ENCODE data around the gene UBN1.

UBN1 gene

GRCh38 chr16:4860727-4861342, 13.6 kb downstream of the UBN1 start:
- no peak for DNase-seq (ENCODE audit: low read depth, low spot score)
- no peaks in the 10 kb centered on the region for H3K9me3 ChIP-seq (ENCODE audit: low read depth, low read length)
- H3K36me3 ChIP-seq (ENCODE audit: insufficient read depth, low read length): peaks cover 69% of the 10 kb centered on the region
- TF ChIP-seq POLR2AphosphoS5 (IDR thresholded peaks at IDR 0.05; ENCODE audit: borderline replicate concordance, low read depth, low read length) (no peak), FOXP2 (optimal IDR thresholded peaks at IDR 0.05; ENCODE audit: control extremely low read depth, extremely low read length, insufficient read depth) (no peak), EZH2 (IDR thresholded peaks at IDR 0.05) (no peak)
- no peak overlapping the region for H3K9ac ChIP-seq (ENCODE audit: insufficient read length)
- no peak overlapping the region for H3K4me3 ChIP-seq
- no peak overlapping the region for H3K27ac ChIP-seq

GRCh38 chr16:4862639-4863038, 15.4 kb downstream of the UBN1 start:
- Histone ChIP-seq H3K9ac (ENCODE audit: insufficient read length) (no peak overlapping the region), H3K27ac (no peak overlapping the region), H3K4me3 (no peak overlapping the region), H3K36me3 (ENCODE audit: insufficient read depth, low read length) (peaks cover 57% of the 10 kb centered on the region), H3K9me3 (ENCODE audit: low read depth, low read length) (no peaks in the 10 kb centered on the region)
- no peak for DNase-seq (ENCODE audit: low read depth, low spot score)
- no peak for TF ChIP-seq POLR2AphosphoS5 (IDR thresholded peaks at IDR 0.05; ENCODE audit: borderline replicate concordance, low read depth, low read length)
- no peak for TF ChIP-seq EZH2 (IDR thresholded peaks at IDR 0.05)
- no peak for TF ChIP-seq FOXP2 (optimal IDR thresholded peaks at IDR 0.05; ENCODE audit: control extremely low read depth, extremely low read length, insufficient read depth)

- Histone ChIP-seq H3K27ac (no peak overlapping the region), H3K9ac (ENCODE audit: insufficient read length) (no peak overlapping the region), H3K4me3 (no peak overlapping the region), H3K9me3 (ENCODE audit: low read depth, low read length) (no peaks in the 10 kb centered on the region), H3K36me3 (ENCODE audit: insufficient read depth, low read length) (peaks cover 48% of the 10 kb centered on the region; the same call in 1 of the 2 replicates)
- no peak for DNase-seq (ENCODE audit: low read depth, low spot score)
- TF ChIP-seq FOXP2 (optimal IDR thresholded peaks at IDR 0.05; ENCODE audit: control extremely low read depth, extremely low read length, insufficient read depth): no peak
- TF ChIP-seq POLR2AphosphoS5 (IDR thresholded peaks at IDR 0.05; ENCODE audit: borderline replicate concordance, low read depth, low read length): no peak
- TF ChIP-seq EZH2 (IDR thresholded peaks at IDR 0.05): no peak
These were observed 17.4 kb downstream of the UBN1 start for GRCh38 chr16:4864728-4865127.

GRCh38 chr16:4865231-4865860, 18.1 kb downstream of the UBN1 start:
- no peak for DNase-seq (ENCODE audit: low read depth, low spot score)
- TF ChIP-seq EZH2 (IDR thresholded peaks at IDR 0.05) (no peak), POLR2AphosphoS5 (IDR thresholded peaks at IDR 0.05; ENCODE audit: borderline replicate concordance, low read depth, low read length) (no peak), FOXP2 (optimal IDR thresholded peaks at IDR 0.05; ENCODE audit: control extremely low read depth, extremely low read length, insufficient read depth) (no peak)
- Histone ChIP-seq H3K9ac (ENCODE audit: insufficient read length) (no peak overlapping the region), H3K9me3 (ENCODE audit: low read depth, low read length) (no peaks in the 10 kb centered on the region), H3K36me3 (ENCODE audit: insufficient read depth, low read length) (peaks cover 48% of the 10 kb centered on the region; the same call in 1 of the 2 replicates), H3K4me3 (no peak overlapping the region), H3K27ac (no peak overlapping the region)

- H3K36me3 ChIP-seq (ENCODE audit: insufficient read depth, low read length): peaks cover 46% of the 10 kb centered on the region; the same call in 1 of the 2 replicates
These were observed 19.3 kb downstream of the UBN1 start for GRCh38 chr16:4866586-4866985.

GRCh38 chr16:4868026-4868425, 20.7 kb downstream of the UBN1 start:
- H3K9ac ChIP-seq (ENCODE audit: insufficient read length): no peak overlapping the region
- TF ChIP-seq POLR2AphosphoS5 (IDR thresholded peaks at IDR 0.05; ENCODE audit: borderline replicate concordance, low read depth, low read length) (no peak), EZH2 (IDR thresholded peaks at IDR 0.05) (no peak), FOXP2 (optimal IDR thresholded peaks at IDR 0.05; ENCODE audit: control extremely low read depth, extremely low read length, insufficient read depth) (no peak)
- no peak overlapping the region for H3K4me3 ChIP-seq
- H3K27ac ChIP-seq: no peak overlapping the region
- H3K9me3 ChIP-seq (ENCODE audit: low read depth, low read length): no peaks in the 10 kb centered on the region
- DNase-seq (ENCODE audit: low read depth, low spot score): no peak
- peaks cover 46% of the 10 kb centered on the region for H3K36me3 ChIP-seq (ENCODE audit: insufficient read depth, low read length)

More at GRCh38 chr16:4866586-4866985, 19.3 kb downstream of the UBN1 start:
- no peak for TF ChIP-seq FOXP2 (optimal IDR thresholded peaks at IDR 0.05; ENCODE audit: control extremely low read depth, extremely low read length, insufficient read depth)
- no peak for TF ChIP-seq EZH2 (IDR thresholded peaks at IDR 0.05)
- TF ChIP-seq POLR2AphosphoS5 (IDR thresholded peaks at IDR 0.05; ENCODE audit: borderline replicate concordance, low read depth, low read length): no peak
- no peak overlapping the region for H3K27ac ChIP-seq
- no peak for DNase-seq (ENCODE audit: low read depth, low spot score)
- H3K9me3 ChIP-seq (ENCODE audit: low read depth, low read length): no peaks in the 10 kb centered on the region
- no peak overlapping the region for H3K9ac ChIP-seq (ENCODE audit: insufficient read length)
- H3K4me3 ChIP-seq: no peak overlapping the region

- TF ChIP-seq FOXP2 (optimal IDR thresholded peaks at IDR 0.05; ENCODE audit: control extremely low read depth, extremely low read length, insufficient read depth) (no peak), EZH2 (IDR thresholded peaks at IDR 0.05) (no peak), POLR2AphosphoS5 (IDR thresholded peaks at IDR 0.05; ENCODE audit: borderline replicate concordance, low read depth, low read length) (no peak)
- Histone ChIP-seq H3K9me3 (ENCODE audit: low read depth, low read length) (no peaks in the 10 kb centered on the region), H3K9ac (ENCODE audit: insufficient read length) (no peak overlapping the region), H3K4me3 (no peak overlapping the region), H3K27ac (no peak overlapping the region), H3K36me3 (ENCODE audit: insufficient read depth, low read length) (peaks cover 49% of the 10 kb centered on the region)
- DNase-seq (ENCODE audit: low read depth, low spot score): no peak
These were observed 21.3 kb downstream of the UBN1 start for GRCh38 chr16:4868535-4868934.

- H3K9me3 ChIP-seq (ENCODE audit: low read depth, low read length): no peaks in the 10 kb centered on the region
- DNase-seq (ENCODE audit: low read depth, low spot score): no peak
- no peak overlapping the region for H3K27ac ChIP-seq
- H3K4me3 ChIP-seq: no peak overlapping the region
- peaks cover 56% of the 10 kb centered on the region for H3K36me3 ChIP-seq (ENCODE audit: insufficient read depth, low read length)
- no peak overlapping the region for H3K9ac ChIP-seq (ENCODE audit: insufficient read length)
- TF ChIP-seq EZH2 (IDR thresholded peaks at IDR 0.05) (no peak), POLR2AphosphoS5 (IDR thresholded peaks at IDR 0.05; ENCODE audit: borderline replicate concordance, low read depth, low read length) (no peak), FOXP2 (optimal IDR thresholded peaks at IDR 0.05; ENCODE audit: control extremely low read depth, extremely low read length, insufficient read depth) (no peak)
These were observed 22.0 kb downstream of the UBN1 start for GRCh38 chr16:4869147-4869805.

Data from SK-N-MC (cell line).